ENCODE measurements around the gene PHLPP1.

The PHLPP1 gene

GRCh38 chr18:62717925-62718800, 2.8 kb downstream of the PHLPP1 start:
- no peaks in the 10 kb centered on the region; the same call in 1 of the 2 replicates for H4K20me1 ChIP-seq (ENCODE audit: insufficient read depth)
- no peaks in the 10 kb centered on the region for H3K27me3 ChIP-seq (ENCODE audit: insufficient read depth, low read depth)
- H3K36me3 ChIP-seq (ENCODE audit: insufficient read depth) = no peaks in the 10 kb centered on the region
- H3K9ac ChIP-seq = peak overlapping the region; percentile 74; the same call in 1 of the 2 replicates
- H3K4me3 ChIP-seq (IDR thresholded peaks at IDR 0.05; ENCODE audit: insufficient read depth, low read depth, low read length) = peak overlapping the region; percentile 76
- peak overlapping the region; percentile 62; the same call in 1 of the 2 replicates for H2AFZ ChIP-seq (ENCODE audit: low read depth)
- peak overlapping the region; percentile 9; the same call in 1 of the 2 replicates for H3K27ac ChIP-seq
- TF ChIP-seq CTCF (conservative IDR thresholded peaks at IDR 0.05; ENCODE audit: low read depth, low read length) = no peak
- peaks cover 59% of the 10 kb centered on the region for H3K79me2 ChIP-seq (ENCODE audit: insufficient read depth, low read depth)
- H3K4me1 ChIP-seq (ENCODE audit: low read depth, poor library complexity, severe bottlenecking) = peaks cover 32% of the 10 kb centered on the region
- H3K4me2 ChIP-seq = peak overlapping the region; percentile 56

- TF ChIP-seq CTCF (conservative IDR thresholded peaks at IDR 0.05; ENCODE audit: low read depth, low read length) = no peak
- Histone ChIP-seq H3K4me3 (IDR thresholded peaks at IDR 0.05; ENCODE audit: insufficient read depth, low read depth, low read length) (no peak overlapping the region), H3K27ac (no peak overlapping the region), H4K20me1 (ENCODE audit: insufficient read depth) (peaks cover 4% of the 10 kb centered on the region), H2AFZ (ENCODE audit: low read depth) (no peak overlapping the region), H3K4me2 (peak overlapping the region; percentile 56), H3K4me1 (ENCODE audit: low read depth, poor library complexity, severe bottlenecking) (peaks cover 28% of the 10 kb centered on the region), H3K79me2 (ENCODE audit: insufficient read depth, low read depth) (peaks cover 72% of the 10 kb centered on the region), H3K9ac (no peak overlapping the region), H3K36me3 (ENCODE audit: insufficient read depth) (no peaks in the 10 kb centered on the region), H3K27me3 (ENCODE audit: insufficient read depth, low read depth) (no peaks in the 10 kb centered on the region)
Measured at GRCh38 chr18:62720048-62720447, 4.7 kb downstream of the PHLPP1 start.

GRCh38 chr18:62720766-62721613, 5.6 kb downstream of the PHLPP1 start:
- Histone ChIP-seq H3K4me1 (ENCODE audit: low read depth, poor library complexity, severe bottlenecking) (peaks cover 28% of the 10 kb centered on the region), H3K9ac (no peak overlapping the region), H3K4me3 (IDR thresholded peaks at IDR 0.05; ENCODE audit: insufficient read depth, low read depth, low read length) (no peak overlapping the region), H3K27ac (no peak overlapping the region), H2AFZ (ENCODE audit: low read depth) (no peak overlapping the region), H4K20me1 (ENCODE audit: insufficient read depth) (peaks cover 4% of the 10 kb centered on the region), H3K36me3 (ENCODE audit: insufficient read depth) (no peaks in the 10 kb centered on the region), H3K4me2 (no peak overlapping the region), H3K27me3 (ENCODE audit: insufficient read depth, low read depth) (no peaks in the 10 kb centered on the region), H3K79me2 (ENCODE audit: insufficient read depth, low read depth) (peaks cover 72% of the 10 kb centered on the region)
- TF ChIP-seq CTCF (conservative IDR thresholded peaks at IDR 0.05; ENCODE audit: low read depth, low read length) = no peak

- peaks cover 28% of the 10 kb centered on the region for H3K4me1 ChIP-seq (ENCODE audit: low read depth, poor library complexity, severe bottlenecking)
- H3K27me3 ChIP-seq (ENCODE audit: insufficient read depth, low read depth) = no peaks in the 10 kb centered on the region
- H4K20me1 ChIP-seq (ENCODE audit: insufficient read depth) = peaks cover 4% of the 10 kb centered on the region
- no peak overlapping the region for H3K27ac ChIP-seq
- TF ChIP-seq CTCF (conservative IDR thresholded peaks at IDR 0.05; ENCODE audit: low read depth, low read length) = no peak
- no peak overlapping the region for H3K4me2 ChIP-seq
- H3K4me3 ChIP-seq (IDR thresholded peaks at IDR 0.05; ENCODE audit: insufficient read depth, low read depth, low read length) = no peak overlapping the region
- H3K79me2 ChIP-seq (ENCODE audit: insufficient read depth, low read depth) = peaks cover 78% of the 10 kb centered on the region
- H3K36me3 ChIP-seq (ENCODE audit: insufficient read depth) = no peaks in the 10 kb centered on the region
- no peak overlapping the region for H2AFZ ChIP-seq (ENCODE audit: low read depth)
- no peak overlapping the region for H3K9ac ChIP-seq
Measured at GRCh38 chr18:62721839-62722795, 6.8 kb downstream of the PHLPP1 start.

Measured in KMS-11 (cell line).